CMK (cell line): ENCODE results near the gene SMAD6.

Source experiments
- DNase-seq: peaks from one replicate; pipeline ENCODE4 v3.0.0-alpha.2; 2010; ENCODE audit warnings: low read depth

Gene SMAD6

GRCh38 chr15:66703540-66703941 lies 1.5 kb downstream of the SMAD6 start:
- DNase-seq, result no peak

DNA sequence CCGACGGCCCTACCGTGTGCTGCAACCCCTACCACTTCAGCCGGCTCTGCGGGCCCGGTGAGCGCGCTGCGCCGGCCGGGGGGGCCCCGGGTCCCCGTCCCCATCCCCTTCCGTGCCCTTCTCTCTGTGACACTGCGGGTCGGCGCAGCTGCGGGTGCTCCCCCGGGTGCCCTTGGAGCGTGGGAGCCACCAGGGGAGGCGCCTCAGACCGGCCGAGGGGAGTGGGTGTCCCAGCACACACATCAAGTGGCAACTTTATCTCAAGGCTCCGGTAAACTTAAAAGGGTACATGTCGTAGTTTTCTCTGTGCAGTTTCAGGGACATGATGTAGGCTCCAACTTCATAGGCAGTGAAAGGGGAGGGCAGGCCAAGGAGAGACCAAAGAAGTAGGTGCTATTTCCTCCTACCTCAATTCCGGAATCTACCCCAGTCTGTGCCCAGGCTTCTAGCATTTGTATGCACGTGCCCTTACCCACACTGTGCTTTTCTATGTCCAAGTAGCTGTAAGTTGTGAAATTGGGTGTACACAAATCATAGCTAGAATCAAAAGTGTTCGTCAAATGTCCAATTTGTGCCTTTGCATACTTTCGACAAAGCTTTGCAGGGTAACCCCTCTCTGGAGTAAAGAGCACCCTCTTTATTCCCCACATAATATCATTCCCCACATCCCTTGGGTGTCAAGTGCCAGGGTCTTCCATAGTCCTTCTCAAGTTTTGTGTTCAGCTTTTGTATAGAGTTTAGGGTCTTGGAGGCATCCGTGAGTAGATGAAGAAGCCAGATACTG lies 2.2 kb downstream of the SMAD6 start:
- no peak for DNase-seq

- no peak for DNase-seq
Measured at GRCh38 chr15:66704803-66705153, 2.7 kb downstream of the SMAD6 start.

DNA sequence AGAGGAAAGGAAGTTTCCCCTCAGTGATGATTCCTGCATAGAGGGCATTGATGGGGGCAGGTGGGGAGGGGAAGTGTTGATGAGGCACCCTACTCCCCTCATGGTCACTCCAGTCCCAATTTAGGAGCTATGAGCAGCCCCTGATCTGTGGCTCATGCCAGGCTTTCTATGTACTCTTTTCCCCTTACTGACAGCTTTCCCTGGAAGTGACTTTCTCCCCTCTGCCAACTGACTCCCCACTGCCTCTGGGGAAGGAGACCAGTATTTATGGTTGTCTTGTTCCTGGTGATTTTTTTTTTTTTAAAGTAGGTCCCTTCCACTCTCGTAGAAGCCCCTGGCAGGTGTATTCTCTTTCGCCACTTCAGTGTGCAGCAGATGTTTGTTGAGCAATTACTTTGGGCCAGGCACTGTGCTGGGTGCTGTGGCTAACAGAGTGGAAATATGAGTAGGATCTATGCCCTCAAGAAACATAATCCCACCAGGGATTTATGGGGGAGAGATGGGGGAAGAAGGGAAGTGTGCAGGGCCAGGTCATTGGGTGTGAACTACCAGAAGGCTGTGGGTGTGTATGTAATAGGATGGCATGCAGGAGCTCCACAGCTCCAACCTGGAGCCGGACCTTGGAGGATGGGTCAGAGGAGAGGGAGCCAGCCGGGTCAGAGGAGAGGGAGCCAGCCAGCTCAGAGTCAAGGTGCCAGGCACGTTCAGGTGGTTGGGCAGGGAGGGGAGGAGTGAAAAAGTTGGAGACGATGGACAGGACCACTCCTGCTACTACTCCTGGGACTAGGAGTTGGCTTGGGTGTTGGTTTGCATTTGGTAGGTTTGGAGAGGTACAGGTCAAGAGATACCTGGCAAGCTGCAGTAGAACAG lies 3.5 kb downstream of the SMAD6 start:
- no peak for DNase-seq

DNA sequence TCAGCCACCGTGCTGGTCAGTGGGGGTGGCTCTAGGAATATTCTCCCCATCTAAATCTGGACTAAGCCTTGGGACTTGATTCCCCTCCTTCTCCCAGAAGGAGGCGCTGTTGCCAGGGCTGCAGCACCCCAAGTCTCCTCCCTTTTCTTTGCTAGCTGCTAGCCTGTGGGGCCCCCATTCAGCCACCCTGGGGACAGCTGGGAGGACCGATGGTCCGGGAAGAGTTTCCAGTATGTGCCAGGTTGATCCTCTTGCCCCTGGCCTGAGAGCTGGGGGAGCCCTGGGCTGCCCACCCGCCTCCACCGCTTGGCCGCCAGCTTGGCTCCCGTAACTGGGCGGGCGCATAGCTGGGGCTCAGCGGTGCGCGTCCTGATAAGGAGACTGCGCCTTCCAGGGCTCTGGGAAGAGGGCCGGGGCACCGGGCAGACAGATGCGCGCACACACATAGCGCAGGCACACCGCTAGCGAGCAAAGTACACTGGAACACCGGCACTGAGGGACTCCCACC lies 4.2 kb downstream of the SMAD6 start:
- no peak for DNase-seq

DNA sequence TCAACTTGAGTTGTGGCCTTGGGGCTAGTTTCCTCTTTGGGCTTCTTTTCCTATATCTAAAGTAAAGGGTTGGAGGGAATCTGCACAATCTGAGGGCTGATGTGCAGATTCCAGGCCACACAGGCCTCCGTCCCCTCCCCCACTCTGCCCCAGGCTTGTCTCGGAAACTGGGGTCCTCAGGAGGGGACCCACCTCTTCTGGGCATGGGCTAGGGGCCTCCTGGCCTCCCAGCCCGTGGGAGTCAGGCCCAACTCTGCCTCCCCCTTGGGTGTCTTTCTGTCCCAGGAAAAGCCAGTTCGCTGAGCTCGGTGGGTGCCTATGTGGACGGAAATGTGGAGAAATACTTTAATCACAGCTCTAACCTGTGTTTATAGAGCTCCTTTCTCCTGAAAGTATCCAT lies 4.8 kb downstream of the SMAD6 start:
- no peak for DNase-seq

DNA sequence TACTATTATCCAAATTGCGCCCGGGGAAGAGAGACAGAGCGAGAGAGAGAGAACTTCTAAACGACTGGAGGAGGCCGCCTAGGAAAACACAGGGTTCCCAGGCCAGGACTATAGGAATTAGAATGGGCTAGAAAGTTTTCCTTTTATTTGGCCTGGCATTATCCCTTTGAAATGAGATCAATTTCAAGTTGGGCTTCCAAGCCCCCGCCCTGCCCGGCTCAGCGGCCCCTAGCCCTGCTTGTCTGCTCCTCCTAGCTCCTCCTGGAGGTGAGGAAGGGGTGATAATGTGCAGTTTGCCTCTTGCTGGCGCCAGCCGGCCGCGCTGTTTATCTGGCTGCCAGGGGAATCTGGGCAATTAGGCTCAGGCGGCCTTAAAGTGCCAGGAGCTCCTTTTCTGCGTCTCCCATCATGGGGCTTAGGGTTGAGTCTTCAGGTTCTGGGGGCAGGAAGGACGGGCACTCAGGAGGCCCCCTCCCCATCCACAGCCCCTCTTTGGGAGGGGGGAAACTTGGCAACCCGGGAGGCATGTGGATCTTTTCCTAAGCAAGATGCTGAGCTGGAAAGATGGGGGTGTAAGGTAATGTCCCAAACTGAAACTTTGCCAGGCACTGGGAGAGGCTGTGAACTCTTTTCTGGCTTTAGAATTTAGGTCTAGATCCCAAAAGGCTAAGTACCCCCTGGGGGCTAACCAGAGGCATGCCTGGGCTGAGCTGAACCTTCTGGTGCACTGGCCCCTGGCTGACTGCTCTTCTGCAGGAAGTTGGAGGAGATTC lies 5.5 kb downstream of the SMAD6 start:
- no peak for DNase-seq

DNA sequence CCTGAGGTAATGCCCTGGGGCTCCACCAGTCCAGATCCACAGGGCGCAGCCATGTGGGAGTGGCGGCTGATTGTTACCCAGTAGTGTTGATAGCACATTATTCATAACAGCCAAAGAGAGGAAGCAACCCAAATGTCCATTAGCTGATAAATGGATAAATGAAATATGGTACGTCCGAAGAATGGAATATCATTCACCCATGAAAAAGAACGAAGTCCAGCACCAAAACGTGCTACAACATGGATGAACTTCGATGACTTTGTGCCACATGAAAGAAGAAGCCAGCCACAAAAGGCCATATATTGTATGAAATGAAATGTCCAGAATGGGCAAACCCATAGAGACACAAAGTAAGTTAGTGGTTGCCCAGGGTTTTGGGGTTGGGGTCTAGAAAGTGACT lies 6.4 kb downstream of the SMAD6 start:
- DNase-seq, result no peak

DNA sequence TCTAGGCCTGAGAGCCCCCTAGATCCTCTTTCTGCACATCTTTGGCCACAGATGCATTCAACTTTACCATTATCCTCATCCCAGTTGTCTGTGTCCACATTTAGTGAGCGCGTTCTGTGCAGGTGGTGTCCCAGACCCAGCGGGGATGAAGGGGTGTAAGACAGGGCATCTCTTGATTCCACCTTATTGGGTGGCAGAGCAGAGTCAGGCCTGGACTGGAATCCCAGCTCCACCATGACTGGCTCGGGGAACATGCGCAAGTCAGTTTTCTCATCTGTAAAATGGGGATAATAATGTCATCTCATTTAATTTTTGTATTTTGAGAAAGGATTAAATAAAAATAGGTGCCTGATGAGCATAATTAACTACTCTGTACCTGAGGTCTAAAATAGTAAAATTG lies 7.8 kb downstream of the SMAD6 start:
- DNase-seq, result no peak

DNA sequence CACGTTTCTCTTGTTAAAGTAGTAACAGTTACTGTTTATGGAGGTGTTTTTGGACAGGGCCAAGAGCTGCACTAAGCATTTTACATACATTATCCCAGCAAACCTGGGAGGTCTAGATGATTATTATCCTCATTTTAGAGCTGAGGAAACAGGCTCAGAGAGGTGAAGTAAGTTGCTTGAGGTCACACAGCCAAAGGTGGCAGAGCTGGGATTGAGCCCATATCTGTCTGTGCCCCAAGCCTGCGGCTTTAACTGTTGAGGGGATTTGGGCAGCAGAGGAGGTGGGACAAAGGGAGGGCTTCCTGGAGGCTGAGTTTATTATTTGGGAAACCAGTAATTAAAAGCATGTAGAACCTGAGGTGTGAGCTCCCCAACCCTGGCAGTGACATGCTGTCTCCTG lies 9.2 kb downstream of the SMAD6 start:
- no peak for DNase-seq

- no peak for DNase-seq
Measured at GRCh38 chr15:66711862-66712261, 9.8 kb downstream of the SMAD6 start.

DNA sequence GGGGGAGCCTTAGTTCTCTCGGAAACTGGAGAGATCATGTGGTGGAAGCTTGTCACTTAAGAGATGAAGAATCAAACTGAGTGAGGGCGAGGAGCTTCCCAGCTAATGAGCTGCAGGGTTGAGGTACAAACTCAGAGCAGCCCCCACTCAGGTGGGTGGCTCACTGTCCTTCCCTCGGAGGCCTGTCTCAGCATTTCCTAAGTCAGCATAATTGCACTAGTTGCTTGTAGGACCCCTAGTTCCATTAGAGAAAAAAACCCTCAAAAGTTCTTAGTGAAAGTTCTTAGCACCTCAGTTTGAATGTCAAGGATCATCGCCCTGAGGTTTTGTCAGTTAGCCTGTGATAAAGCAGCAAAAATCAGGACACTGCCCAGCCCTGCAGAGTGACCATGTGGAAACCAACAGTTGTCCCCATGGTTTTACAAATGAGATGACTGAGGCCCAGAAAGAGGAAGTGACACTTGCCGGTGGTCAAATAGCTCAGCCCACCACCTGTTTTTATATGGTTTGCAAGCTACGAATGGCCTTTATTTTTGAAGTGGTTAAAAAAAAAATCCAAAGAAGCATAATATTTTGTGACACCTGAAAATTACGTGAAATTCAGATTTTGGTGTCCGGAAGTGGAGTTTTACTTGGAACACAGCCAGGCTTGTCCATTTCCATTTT lies 11.9 kb downstream of the SMAD6 start:
- no peak for DNase-seq

DNA sequence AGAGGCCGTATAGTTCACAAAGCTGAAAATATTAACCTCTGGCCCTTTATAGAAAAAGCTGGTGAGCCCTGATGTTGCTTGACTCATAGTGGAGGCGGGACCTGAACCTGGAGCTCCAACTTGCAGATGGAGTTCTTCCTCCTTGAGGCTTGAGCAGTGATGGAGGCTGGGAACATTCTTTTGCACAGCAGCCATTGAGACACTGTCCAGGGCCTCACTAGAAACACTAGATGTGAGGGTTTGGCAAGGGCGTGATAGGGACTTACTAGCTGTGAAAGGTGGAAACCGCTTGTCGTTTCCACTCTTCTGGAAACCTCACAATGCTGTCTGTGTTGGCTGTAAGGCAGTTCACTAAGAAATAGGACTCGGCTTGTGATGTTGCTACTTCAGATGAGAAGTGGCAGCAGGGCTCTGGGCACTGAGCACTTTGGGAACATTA lies 12.5 kb downstream of the SMAD6 start:
- DNase-seq, result no peak

GRCh38 chr15:66715181-66715624 lies 13.2 kb downstream of the SMAD6 start:
- no peak for DNase-seq

DNA sequence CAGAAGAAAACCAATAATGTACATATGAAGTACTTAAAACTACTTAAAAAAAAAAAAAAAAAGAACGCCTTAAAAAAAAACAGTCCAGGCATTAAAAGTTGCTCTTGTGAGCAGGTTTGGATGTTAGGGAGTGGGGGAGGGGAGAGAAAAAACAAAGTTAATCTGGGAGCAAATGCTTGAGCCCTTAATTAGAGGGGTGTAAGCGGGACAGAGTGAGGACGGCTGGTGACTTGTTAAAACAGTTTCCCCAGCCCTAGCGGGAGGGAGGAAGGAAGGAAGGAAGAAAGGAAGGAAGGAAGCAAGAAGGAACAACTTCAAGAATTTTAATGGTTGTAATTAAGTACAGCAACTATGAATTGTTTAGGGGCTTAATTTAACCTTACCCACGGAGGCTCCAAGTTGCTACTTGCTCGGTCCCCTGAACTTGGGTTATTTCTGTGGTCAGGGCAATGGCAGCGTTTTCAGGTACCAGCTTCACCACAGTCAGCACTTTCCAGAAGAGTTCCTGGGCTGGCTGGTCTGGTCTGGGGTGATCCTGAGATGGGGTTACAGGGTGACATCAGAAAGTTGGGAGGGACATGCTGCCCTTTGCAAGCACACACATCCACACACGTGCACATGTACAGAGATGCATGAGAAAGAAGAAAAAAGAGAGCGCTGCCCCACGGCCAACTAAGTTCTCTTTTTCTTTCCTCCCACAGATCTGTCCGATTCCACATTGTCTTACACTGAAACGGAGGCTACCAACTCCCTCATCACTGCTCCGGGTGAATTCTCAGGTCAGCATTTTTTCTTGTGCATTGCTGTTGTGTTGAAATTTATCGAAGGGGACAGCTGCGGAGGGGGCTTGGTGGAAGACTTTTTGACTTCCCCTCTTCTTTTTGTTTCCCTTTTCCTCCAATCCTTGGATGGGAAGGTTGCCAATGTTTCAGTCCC lies 14.0 kb downstream of the SMAD6 start:
- DNase-seq, result no peak

DNA sequence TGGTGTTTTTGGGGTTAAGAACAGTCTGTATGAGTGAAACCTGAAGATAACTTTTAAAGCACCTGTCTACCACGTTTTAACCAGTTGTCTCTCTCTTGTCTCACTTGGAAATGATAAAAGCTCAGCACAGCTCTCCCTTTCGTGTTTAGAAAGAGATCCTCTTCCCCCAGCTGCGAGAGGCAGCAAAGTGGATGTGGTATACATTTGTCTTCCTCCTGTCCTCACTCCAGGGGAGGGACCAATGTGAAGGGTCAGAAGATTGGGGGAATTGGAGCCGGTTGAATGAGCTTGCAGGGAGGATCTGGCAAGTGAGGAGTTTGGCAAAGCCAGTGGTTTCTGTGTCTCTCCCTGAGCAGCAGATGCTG lies 14.6 kb downstream of the SMAD6 start:
- DNase-seq, result no peak

DNA sequence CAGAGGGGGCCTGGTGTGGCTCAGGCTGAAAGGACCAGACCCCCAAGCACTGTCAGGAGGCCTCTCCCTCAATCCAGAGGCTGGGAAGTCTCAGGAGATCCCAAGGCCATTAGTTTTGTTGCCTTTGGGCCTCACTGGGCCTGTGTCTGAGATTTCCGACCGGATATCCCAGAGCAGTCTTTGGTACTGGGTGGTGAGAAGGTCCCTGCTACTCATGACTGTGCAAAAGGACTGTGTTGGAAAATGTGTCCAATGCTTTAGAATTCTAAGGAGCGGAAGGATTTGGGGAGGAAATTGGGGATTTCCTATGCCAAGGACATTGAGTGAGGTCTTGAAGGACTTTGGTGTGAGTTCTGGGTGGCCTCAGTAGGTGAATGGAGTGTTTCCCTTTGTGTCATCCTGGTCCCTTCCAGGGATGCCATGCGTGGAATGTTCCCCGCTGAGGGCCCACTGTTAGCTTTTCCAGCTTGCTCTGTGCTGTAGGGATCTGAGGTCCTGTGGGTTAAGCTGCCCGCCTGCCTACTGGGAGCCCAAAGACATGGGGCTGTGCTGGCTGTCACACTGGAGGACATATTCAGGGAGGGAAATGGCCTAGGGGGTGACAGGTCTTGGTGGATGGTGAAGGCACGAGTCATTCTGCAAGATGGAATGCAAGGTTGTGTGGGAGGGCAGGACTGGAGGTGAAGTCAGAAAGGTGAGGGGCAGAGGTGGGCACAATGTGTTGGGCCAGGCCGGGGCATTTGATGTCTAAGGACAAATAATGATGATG lies 16.4 kb downstream of the SMAD6 start:
- DNase-seq, result no peak

GRCh38 chr15:66719471-66719870 lies 17.4 kb downstream of the SMAD6 start:
- DNase-seq, result no peak

GRCh38 chr15:66720206-66721010 lies 18.4 kb downstream of the SMAD6 start:
- no peak for DNase-seq
